ENCODE measurements around the gene ZNF708.

GRCh38 chr19:21260164-21260847 lies 68.9 kb downstream of the ZNF708 start:
- TF ChIP-seq RAD21 (conservative IDR thresholded peaks at IDR 0.05 in 1 of 2, IDR thresholded peaks at IDR 0.05 in 1 of 2) (no peak), EHMT2 (IDR thresholded peaks at IDR 0.05; ENCODE audit: low read depth) (no peak)

Measured in A549 (cell line).